GM18907 (cell line): Measurements from ENCODE around the gene CHIC2.
"Not testable (repeated sequence)": the region's sequence is repeated elsewhere in the genome, so short reads cannot be mapped to it uniquely, and the experiment has no call there.

Source experiments
- ATAC-seq: cut with Tn5 transposase; IDR thresholded peaks from one replicate; pipeline ENCODE4 v1.9.1; 2021; ENCODE audit warnings: mild to moderate bottlenecking, moderate library complexity; ENCODE audit not compliant: unreplicated experiment

Gene CHIC2

GRCh38 chr4:54061873-54062272, 2.5 kb downstream of the CHIC2 start:
- ATAC-seq: no peak

GRCh38 chr4:54061067-54061466, 3.3 kb downstream of the CHIC2 start:
- ATAC-seq: no peak

GRCh38 chr4:54060116-54060515, 4.3 kb downstream of the CHIC2 start:
- no peak for ATAC-seq

- ATAC-seq: no peak
Observed at GRCh38 chr4:54058171-54058570, 6.2 kb downstream of the CHIC2 start.

DNA sequence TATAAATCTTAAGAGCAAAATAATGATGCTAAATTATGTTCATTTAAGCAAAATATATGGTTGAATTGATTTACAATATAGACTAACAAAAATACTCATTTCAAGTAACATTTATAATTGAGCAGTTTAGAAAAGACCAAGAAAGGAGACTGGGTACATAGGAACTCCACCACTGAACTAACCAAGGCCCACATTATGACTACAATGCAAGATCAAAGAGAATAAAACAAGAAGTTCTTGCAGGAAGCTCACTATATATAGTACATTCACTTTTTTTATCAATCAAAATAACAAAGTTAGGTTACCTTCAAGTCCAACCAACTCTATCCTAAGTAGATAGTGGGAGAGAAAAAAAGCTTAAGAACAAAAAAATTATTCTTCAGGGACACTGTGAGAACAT, 8.0 kb downstream of the CHIC2 start:
- ATAC-seq: no peak

DNA sequence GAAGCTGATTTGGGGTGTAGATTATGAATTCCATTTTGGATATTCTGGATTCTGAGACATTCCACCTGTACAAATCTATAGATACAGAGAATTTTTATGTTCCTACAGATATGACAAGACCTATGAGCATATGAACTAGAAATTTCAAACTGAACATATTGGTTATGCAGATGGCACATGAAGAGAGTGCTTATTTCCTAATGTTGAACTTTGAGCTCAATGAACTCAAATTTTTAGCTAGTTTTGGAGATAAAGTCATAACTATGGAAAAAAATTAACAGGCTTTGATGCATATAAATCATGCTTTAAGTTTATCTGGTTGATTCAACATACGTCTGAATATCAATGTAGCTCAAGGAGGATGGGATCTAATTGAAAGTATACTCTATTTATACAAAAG, 8.9 kb downstream of the CHIC2 start:
- no peak for ATAC-seq

DNA sequence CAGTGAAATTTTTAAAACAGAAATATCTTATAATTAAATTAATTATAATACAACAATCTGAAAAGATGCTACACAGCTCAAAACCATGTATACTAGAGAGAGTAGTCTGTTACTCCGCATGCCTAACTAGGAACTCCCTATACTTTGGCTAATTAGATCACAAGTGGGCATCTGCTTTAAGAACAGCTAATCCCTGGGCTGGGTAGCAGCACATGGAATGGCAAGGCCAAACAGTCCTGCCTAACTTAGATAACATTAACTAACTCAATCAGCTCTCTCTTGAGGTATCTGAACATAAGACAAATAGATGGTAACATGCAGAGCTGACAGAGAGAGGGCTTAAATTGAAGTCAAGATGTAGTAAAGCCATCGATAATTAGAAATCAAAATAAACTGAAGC, 9.9 kb downstream of the CHIC2 start:
- ATAC-seq: no peak

DNA sequence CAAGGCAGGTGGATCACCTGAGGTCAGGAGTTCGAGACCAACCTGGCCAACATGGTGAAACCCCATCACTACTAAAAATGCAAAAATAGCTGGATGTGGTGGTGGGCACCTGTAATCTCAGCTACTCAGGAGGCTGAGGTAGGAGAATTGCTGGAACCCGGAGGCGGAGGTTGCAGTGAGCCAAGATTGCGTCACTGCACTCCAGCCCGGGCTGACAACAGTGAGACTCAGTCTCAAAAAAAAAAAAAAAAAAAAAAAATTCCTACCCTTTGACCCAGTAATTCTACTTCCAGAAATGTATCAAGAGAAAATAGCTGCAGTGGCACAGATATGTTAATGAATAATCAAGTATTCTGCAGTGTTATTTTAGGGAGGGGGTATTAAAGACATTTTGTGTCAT, 11.1 kb downstream of the CHIC2 start:
- ATAC-seq: not testable (repeated sequence)

DNA sequence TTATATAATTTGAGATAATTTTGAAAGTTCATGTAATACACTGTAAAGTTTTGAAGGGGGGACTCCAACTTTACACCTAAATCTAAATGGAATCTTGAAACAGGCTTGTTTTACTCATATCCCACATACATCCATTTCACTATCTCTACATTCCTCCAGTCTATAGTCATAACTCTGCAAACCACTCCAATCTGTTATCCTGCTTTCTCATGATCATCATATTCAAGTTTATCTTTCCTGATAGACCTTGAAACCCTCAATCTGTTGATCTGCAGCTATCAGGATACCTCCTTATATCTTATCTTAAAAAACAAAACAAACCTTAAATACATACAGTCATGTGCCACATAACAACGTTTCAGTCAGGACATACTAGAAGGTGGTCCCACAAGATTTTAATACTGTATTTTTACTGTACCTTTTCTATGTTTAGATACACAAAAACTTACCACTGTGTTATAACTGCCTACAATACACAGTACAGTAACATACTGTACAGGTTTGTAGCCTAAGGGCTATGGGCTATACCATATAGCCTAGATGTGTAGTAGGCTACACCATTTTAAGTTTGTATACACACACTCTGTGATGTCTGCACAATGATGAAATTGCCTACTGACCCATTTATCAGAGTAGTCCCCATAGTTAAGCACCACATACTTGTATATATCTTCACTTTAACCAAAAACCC, 14.0 kb downstream of the CHIC2 start:
- ATAC-seq: no peak

DNA sequence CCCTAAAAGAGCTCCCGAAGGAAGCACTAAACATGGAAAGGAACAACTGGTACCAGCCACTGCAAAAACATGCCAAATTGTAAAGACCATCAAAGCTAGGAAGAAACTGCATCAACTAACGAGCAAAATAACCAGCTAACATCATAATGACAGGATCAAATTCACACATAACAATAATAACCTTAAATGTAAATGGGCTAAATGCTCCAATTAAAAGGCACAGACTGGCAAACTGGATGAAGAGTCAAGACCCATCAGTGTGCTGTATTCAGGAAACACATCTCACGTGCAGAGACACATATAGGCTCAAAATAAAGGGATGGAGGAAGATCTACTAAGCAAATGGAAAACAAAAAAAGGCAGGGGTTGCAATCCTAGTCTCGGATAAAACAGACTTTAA, 20.8 kb downstream of the CHIC2 start:
- not testable (repeated sequence) for ATAC-seq

- no peak for ATAC-seq
Observed at GRCh38 chr4:54041933-54042332, 22.5 kb downstream of the CHIC2 start.

GRCh38 chr4:54041100-54041499, 23.3 kb downstream of the CHIC2 start:
- no peak for ATAC-seq

DNA sequence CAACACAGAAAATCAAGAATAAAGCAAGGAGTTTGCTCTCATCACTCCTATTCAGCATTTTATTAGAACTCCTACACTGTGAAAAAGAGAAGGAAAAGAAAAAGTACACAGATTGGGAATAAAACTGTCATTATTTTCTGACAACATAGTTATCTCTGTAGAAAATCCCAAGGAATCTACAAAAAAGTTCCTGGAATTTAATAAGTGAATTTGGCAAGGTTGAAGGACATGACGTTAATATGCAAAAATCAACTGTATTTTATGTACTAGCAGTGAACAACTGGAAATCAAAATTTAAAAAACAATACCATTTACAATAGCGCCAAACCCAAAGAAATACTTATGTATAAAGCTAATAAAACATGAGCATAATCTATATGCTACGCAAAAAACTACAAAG, 26.3 kb downstream of the CHIC2 start:
- ATAC-seq: no peak

DNA sequence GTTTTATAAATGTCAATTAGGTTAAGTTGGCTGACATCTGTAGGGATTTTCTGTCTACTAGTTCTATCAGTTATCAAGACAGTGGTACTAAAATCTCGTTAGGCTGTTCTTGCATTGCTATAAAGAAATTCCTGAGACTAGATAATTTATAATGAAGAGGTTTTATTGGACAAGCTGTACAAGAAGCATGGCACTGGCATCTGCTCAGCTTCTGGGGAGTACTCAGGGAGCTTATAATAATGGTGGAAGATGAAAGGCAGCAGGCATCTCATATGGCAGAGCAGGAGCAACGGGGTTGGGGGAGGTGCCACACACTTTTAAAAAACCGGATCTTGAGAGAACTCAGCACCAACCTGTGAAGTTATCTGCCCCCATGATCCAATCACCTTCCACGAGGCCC, 28.2 kb downstream of the CHIC2 start:
- ATAC-seq: no peak

DNA sequence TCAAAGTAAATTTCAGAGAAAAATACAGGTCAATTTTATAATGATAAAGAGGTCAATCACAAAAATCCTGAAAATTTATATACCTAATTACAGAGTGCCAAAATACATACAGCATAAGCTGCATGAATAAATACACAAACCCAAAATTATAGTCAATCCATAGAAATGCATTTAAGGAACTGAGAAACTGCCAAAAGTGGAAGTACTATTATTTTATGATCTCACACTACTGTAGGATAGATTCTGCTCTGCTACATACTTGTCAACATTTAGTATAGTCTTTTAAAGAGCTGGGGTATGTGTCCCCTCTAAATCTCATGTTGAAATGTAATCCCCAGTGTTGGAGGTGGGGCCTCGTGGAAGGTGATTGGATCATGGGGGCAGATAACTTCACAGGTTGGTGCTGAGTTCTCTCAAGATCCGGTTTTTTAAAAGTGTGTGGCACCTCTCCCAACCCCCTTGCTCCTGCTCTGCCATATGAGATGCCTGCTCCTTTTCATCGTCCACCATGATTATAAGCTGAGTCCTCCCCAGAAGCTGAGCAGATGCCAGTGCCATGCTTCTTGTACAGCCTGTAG, 31.8 kb downstream of the CHIC2 start:
- peak; percentile 51 for ATAC-seq

GRCh38 chr4:54027311-54027710, 37.1 kb downstream of the CHIC2 start:
- ATAC-seq: no peak

GRCh38 chr4:54025582-54025981, 38.8 kb downstream of the CHIC2 start:
- no peak for ATAC-seq

DNA sequence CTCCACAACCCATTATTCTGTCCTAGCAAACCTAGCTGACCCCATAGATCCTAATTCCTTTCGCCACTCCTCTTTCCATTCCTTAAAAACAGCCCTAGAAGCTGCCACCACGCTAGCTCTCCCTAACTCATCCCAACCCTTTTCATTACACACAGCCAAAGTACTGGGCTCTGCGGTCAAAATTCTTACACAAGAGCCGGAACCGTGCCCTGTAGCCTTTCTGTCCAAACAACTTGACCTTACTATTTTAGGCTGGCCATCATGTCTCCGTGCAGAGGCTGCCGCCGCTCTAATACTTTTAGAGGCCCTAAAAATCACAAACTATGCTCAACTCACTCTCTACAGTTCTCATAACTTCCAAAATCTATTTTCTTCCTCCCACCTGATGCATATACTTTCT, 41.4 kb downstream of the CHIC2 start:
- ATAC-seq: not testable (repeated sequence)

DNA sequence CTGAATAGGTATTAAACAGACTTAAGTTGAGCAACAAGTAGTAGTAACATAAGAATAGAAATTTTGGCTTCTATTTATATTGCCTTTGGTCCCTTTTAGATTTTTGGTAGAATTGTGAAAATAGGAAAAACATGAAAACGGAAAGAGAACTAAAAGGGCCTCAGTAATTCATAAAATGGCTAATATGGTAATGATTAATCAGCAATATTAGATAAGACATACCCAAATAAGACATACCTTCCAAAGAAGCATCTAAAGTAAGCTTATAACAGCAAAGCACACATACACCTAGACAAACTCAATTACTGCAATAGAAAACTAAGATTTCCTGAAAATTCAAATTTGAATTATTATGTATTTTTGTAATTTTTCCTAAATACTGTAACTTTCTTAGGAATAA, 46.4 kb downstream of the CHIC2 start:
- no peak for ATAC-seq

GRCh38 chr4:54017308-54017707, 47.1 kb downstream of the CHIC2 start:
- ATAC-seq: no peak

GRCh38 chr4:54016504-54016903, 47.9 kb downstream of the CHIC2 start:
- no peak for ATAC-seq

DNA sequence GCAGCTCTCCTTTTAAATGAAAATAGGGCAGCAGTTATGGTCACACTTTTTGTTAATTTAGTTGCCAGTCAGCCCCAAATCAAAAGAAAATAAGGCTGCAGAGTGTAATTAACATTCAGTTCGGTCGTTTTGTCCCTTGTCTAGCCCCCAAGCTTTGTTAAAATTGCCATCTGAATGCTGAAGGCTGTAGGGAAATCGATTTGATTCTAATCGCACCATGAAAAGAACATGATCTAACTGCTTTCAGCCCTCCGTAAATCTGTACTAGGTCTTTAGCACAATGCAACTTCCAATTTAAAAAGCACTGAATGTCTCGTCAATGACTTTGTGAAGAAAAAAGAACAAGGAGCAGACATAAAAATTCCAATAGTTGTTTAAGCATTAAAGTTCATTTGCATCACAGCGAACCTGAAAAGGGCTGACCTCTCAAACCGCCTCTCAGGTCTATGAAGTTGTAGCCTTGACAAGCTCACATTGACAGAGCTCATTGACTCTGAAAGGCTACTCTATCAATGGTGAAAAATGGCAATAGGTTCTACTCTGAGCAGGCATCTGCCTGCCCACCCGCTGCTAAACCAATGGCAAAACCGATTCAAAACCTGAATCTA, 48.9 kb downstream of the CHIC2 start:
- ATAC-seq: no peak
